Adrenal gland (tissue), 19 donors: Measurements from ENCODE around the gene LRRC15. TPM values are rescaled to one million over a fixed set of nuclear protein-coding genes. Genes with fewer than 3 reads are reported as not detected.

ENCODE experiments used
- DNase-seq, 7 donors: peaks; one replicate each; pipeline ENCODE4 v3.0.0-alpha.2; 2019 to 2020
- H3K27ac ChIP-seq, 5 donors: fragments of 200-600 bp; sonication (generic) in 4 of 5; 1 replicate in 3 of 5; 2 replicates in 2 of 5; pipeline versions ENCODE4 v1.5.1 to v1.8.0; 2016 to 2020; ENCODE audit warnings: mild to moderate bottlenecking in 1 of 5
- H3K27me3 ChIP-seq: fragments of 200-600 bp; 2 replicates; pipeline ENCODE4 v1.8.0; 2021
- H3K36me3 ChIP-seq, 2 donors: fragments of 200-600 bp; replicated peaks in 1 of 2; 1 replicate in 1 of 2; 2 replicates in 1 of 2; pipeline versions ENCODE4 v1.5.1 to v1.8.0; 2018 to 2022
- H3K4me1 ChIP-seq, 2 donors: fragments of 200-600 bp; replicated peaks in 1 of 2; 1 replicate in 1 of 2; 2 replicates in 1 of 2; pipeline versions ENCODE4 v1.5.1 to v1.8.0; 2018 to 2021
- H3K4me3 ChIP-seq, 4 donors: fragments of 200-600 bp; sonication (generic) in 3 of 4; one replicate each; pipeline ENCODE4 v1.5.1; 2016 to 2018
- H3K9me3 ChIP-seq, 3 donors: fragments of 200-600 bp; sonication (generic) in 1 of 3; replicated peaks in 1 of 3; 1 replicate in 2 of 3; 2 replicates in 1 of 3; pipeline versions ENCODE4 v1.5.1 to v1.8.0; 2016 to 2021
- POLR2A ChIP-seq, 2 donors: fragments of 450-650 bp; IDR thresholded peaks; one replicate each; pipeline ENCODE4 v1.6.1; 2017; ENCODE audit warnings: antibody characterized with exemption in 2 of 2, mild to moderate bottlenecking in 2 of 2, moderate library complexity in 1 of 2
- WGBS, 4 donors: extraction: QIAGEN DNeasy Blood & Tissue Kit in 2 of 4; methylation state at CpG; one replicate each; pipeline versions ENCODE4 v1.1.5 to v1.1.7; 2013 to 2017; 5-methylcytosine and 5-hydroxymethylcytosine counted together
- intact Hi-C, 2 donors: fragments of 100-400 bp; cut with DNase I; formaldehyde crosslinking; loops; one replicate each; pipeline versions ENCODE4 v1.14.1 to v1.15.0; 2022 to 2023
- long read RNA-seq, 10 donors: library from polyadenylated mRNA in 3 of 10; unstranded in 2 of 10; stranded (forward) in 1 of 10; transcript quantifications; one replicate each; pipeline ENCODE4 v2.0.0 and lab custom pipeline, GENCODE V29; 2021 to 2026
- polyA plus RNA-seq, 3 donors: library from polyadenylated mRNA; stranded (reverse); fragments of 200-250 nt in 2 of 3; fragments of 350-450 nt in 1 of 3; fragmentation: Illumina TruSeq in 1 of 3; extraction: RNeasy Lipid Tissue Mini Kit (QIAGEN cat#74804) in 1 of 3; gene quantifications; one replicate each; pipeline ENCODE4 v1.2.3, GENCODE V29; 2013 to 2014
- total RNA-seq, 9 donors: library from RNA; depleted of rRNA in 4 of 9; stranded (reverse); fragments of >200 nt in 4 of 9; fragments of 120-200 nt in 1 of 9; fragmentation: NEBNext Ultra II Directional in 1 of 9; extraction: Animal tissue kit (Norgen Biotek cat#: 25700) in 1 of 9; gene quantifications; one replicate each; pipeline versions ENCODE4 v1.1.0 to v1.2.4, GENCODE V29; 2013 to 2023
- TF ChIP-seq, protein P1 (sequence below), 6 experiments: fragments of 450-650 bp in 4 of 6; fragments of 200-600 bp in 2 of 6; sonication (generic) in 1 of 6; IDR thresholded peaks; 1 replicate in 5 of 6; 2 replicates in 1 of 6; pipeline versions ENCODE4 v1.5.1 to v1.8.0; 2016 to 2021; ENCODE audit warnings: antibody characterized with exemption in 6 of 6, mild to moderate bottlenecking in 2 of 6, moderate library complexity in 1 of 6
- donor health status: healthy with polysubstance abuse.
- donor health status: Bipolar disorder and iron deficiency.
- donor health status: DM: yes; HTN: yes; CAD: no.
- donor health status: DM: no; HTN: no; CAD: no.
- donor health status: DM: no; HTN: no; CAD: no.
- donor health status: DM: yes; HTN: yes; CAD: no.

The LRRC15 gene
- total RNA-seq (under 1 TPM in 7 of 9 donors, not detected in 2; 0.06 to 0.31 (median 0.14) TPM), polyA plus RNA-seq (under 1 TPM; 0.05 to 0.13 (median 0.08) TPM)
- long read RNA-seq, donor 1, full-length matches to known transcripts = 1 of 1 reads
- long read RNA-seq, donor 1, partial matches to known transcripts = 0 of 1 reads
- long read RNA-seq, donor 1, other reads (novel, unspliced or antisense) = 0 of 1 reads
- long read RNA-seq, donor 2 = 0 reads
- long read RNA-seq, donor 3, partial matches to known transcripts = 0 of 1 reads
- long read RNA-seq, donor 3, other reads (novel, unspliced or antisense) = 0 of 1 reads
- long read RNA-seq, donor 4 = 0 reads
- long read RNA-seq, donor 5 = 0 reads
- long read RNA-seq, donor 6 = 0 reads
- long read RNA-seq, donor 7 = 0 reads
- long read RNA-seq, donor 8 = 0 reads
- long read RNA-seq, donor 9 = 0 reads
- long read RNA-seq, donor 10 = 0 reads

DNA sequence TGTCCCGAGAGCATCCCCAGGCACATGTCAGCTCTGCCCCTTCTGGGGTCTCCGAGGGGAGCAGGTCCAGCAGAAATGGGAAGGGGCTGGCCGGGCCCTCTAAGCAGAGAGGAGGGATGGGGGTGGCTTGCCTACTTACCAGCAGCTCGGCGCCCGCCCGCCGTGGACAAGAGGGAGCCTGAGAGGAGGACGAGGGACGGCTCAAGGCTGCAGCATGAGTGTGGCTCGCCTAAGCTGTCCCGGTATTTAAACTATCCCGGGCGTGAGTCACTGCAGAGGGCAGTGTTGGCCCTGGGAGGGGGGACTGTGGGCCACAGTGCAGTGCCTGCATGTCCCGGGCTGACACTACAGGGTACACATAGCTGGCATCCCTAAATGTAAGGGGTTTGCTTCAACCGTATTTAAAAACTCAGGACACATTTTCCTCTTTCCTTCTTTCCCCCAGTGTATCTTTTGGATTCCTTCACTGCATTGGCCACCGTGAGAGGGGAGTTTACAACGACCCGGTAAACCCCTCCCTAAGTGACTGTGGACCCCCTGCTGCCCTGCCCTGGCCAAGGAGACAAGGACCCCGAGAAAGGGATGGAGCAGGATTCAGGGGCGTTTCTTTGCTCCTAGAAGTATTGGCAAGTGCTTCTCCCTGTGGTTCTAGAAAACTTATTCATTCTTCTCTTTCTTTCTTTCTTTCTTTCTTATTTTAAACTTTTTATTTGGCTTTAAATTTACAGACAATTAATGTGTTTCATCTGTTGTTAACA, at the start of gene LRRC15:
Gene LRRC15 (minus strand): TSS at position 222 of the 758 bp plus-strand sequence. CDS start 8,700 bp downstream, outside the sequence.
- WGBS, 4 donors = 3 to 14% (median 9%) methylated on average over 17 to 21 of the region's 21 CpGs
- peak; percentile 40 to 81 (median 72) for DNase-seq
- Histone ChIP-seq H3K36me3 (no peaks in the 10 kb centered on the region), H3K4me1 (no peaks in the 10 kb centered on the region), H3K4me3 (no peak within 1 kb of the TSS), H3K27me3 (peaks cover 7% of the 10 kb centered on the region), H3K9me3 (no peaks in the 10 kb centered on the region), H3K27ac (no peak within 1 kb of the TSS)
- TF ChIP-seq POLR2A (IDR thresholded peaks at IDR 0.05) = no peak
- TF ChIP-seq, protein P1, sequence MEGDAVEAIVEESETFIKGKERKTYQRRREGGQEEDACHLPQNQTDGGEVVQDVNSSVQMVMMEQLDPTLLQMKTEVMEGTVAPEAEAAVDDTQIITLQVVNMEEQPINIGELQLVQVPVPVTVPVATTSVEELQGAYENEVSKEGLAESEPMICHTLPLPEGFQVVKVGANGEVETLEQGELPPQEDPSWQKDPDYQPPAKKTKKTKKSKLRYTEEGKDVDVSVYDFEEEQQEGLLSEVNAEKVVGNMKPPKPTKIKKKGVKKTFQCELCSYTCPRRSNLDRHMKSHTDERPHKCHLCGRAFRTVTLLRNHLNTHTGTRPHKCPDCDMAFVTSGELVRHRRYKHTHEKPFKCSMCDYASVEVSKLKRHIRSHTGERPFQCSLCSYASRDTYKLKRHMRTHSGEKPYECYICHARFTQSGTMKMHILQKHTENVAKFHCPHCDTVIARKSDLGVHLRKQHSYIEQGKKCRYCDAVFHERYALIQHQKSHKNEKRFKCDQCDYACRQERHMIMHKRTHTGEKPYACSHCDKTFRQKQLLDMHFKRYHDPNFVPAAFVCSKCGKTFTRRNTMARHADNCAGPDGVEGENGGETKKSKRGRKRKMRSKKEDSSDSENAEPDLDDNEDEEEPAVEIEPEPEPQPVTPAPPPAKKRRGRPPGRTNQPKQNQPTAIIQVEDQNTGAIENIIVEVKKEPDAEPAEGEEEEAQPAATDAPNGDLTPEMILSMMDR (IDR thresholded peaks at IDR 0.05) = no peak
- intact Hi-C loops = no loop called here

DNA sequence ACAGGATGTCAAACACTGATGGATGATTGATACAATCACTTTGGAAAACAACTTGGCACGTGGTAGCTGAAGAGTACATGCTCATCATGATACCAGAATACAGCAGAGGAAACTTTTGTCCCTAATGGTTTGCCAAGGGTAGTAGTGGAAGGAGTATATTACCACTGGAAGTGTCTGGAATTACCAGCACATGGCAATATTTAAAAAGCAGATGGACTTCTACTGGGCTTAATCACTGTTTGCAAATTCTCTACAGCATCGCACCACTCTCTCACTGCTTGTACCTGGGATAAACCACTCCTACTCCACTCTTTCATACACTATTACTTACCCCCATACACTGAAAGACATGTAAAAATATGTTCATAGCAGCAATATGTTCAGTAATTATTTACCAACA, 49.1 kb upstream of the LRRC15 start:
- no peaks in the 10 kb centered on the region for H3K27me3 ChIP-seq
- 94 to 99% (median 96%) methylated on average over 2 of the region's 2 CpGs for WGBS, 4 donors
- intact Hi-C loops = no loop called here
- no peak for DNase-seq
- H3K36me3 ChIP-seq = peaks cover 0 to 10% of the 10 kb centered on the region in 2 donors
- H3K9me3 ChIP-seq = no peaks in the 10 kb centered on the region
- no peak overlapping the region for H3K4me3 ChIP-seq
- no peak overlapping the region for H3K27ac ChIP-seq
- TF ChIP-seq, protein P1 (IDR thresholded peaks at IDR 0.05) = no peak
- no peak for TF ChIP-seq POLR2A (IDR thresholded peaks at IDR 0.05)
- peaks cover 7 to 9% of the 10 kb centered on the region in 2 donors for H3K4me1 ChIP-seq

DNA sequence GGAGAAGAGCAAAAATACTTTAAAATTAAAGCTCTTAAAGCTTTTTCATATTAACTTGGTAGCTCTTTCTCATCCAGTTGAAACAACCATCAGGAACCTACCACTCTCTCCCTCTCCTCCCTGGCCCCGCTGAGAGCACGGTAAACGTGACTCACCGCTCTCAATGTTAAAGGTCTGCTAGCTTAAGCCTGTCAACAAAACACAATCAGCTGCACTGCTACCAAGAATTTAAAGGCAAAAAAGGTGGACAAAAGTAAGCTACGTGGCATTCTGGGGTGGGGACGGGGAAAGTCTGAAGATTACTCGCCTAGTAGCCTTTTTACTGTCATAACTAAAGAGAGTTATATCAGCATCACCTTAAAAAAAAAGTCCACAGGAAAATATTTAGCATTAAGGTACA, 37.9 kb upstream of the LRRC15 start:
- intact Hi-C loops = no loop called here
- peaks cover 0 to 22% of the 10 kb centered on the region in 2 donors for H3K36me3 ChIP-seq

More for the DNA sequence above, 37.9 kb upstream of the LRRC15 start:
- peak in 5 of 7 donors; percentile 29 to 57 (median 41) for DNase-seq
- TF ChIP-seq, protein P1 (IDR thresholded peaks at IDR 0.05) = no peak
- no peak for TF ChIP-seq POLR2A (IDR thresholded peaks at IDR 0.05)
- Histone ChIP-seq H3K4me3 (no peak overlapping the region), H3K4me1 (no peaks in the 10 kb centered on the region), H3K27ac (no peak overlapping the region), H3K27me3 (no peaks in the 10 kb centered on the region), H3K9me3 (no peaks in the 10 kb centered on the region)
- 50 to 60% (median 54%) methylated on average over 7 of the region's 7 CpGs for WGBS, 4 donors
